NCI-H69 (cell line): ENCODE results near the gene CFAP44.
"Not testable (repeated sequence)": the region's sequence is repeated elsewhere in the genome, so short reads cannot be mapped to it uniquely, and the experiment has no call there.

Source experiments
- DNase-seq: peaks from one replicate; lab custom pipeline; 2025; lab: John Stamatoyannopoulos, UW

Gene CFAP44

GRCh38 chr3:113441051-113441770, at the start of gene CFAP44:
CFAP44 (minus strand) TSS chr3:113441493; CDS start chr3:113433664, 7,829 bp downstream.
- DNase-seq = no peak

- DNase-seq = no peak
Observed at GRCh38 chr3:113485161-113485609, 43.9 kb upstream of the CFAP44 start.

- DNase-seq = no peak
Observed at GRCh38 chr3:113468539-113468938, 27.2 kb upstream of the CFAP44 start.

- DNase-seq = no peak
Observed at GRCh38 chr3:113461488-113461887, 20.2 kb upstream of the CFAP44 start.

GRCh38 chr3:113458554-113458953, 17.3 kb upstream of the CFAP44 start:
- DNase-seq = not testable (repeated sequence)

GRCh38 chr3:113455446-113455845, 14.2 kb upstream of the CFAP44 start:
- no peak for DNase-seq

GRCh38 chr3:113454630-113455029, 13.3 kb upstream of the CFAP44 start:
- DNase-seq = no peak

- DNase-seq = no peak
Observed at GRCh38 chr3:113454057-113454456, 12.8 kb upstream of the CFAP44 start.

- no peak for DNase-seq
Observed at GRCh38 chr3:113450911-113451310, 9.6 kb upstream of the CFAP44 start.

GRCh38 chr3:113439606-113440005, 1.7 kb downstream of the CFAP44 start:
- DNase-seq = peak; percentile 12

GRCh38 chr3:113438224-113438623, 3.1 kb downstream of the CFAP44 start:
- no peak for DNase-seq

GRCh38 chr3:113437411-113437810, 3.9 kb downstream of the CFAP44 start:
- DNase-seq = no peak

- DNase-seq = no peak
Observed at GRCh38 chr3:113436809-113437208, 4.5 kb downstream of the CFAP44 start.

GRCh38 chr3:113431811-113432210, 9.5 kb downstream of the CFAP44 start:
- DNase-seq = no peak

GRCh38 chr3:113428581-113428980, 12.7 kb downstream of the CFAP44 start:
- no peak for DNase-seq

GRCh38 chr3:113423699-113424098, 17.6 kb downstream of the CFAP44 start:
- no peak for DNase-seq

GRCh38 chr3:113421082-113421481, 20.2 kb downstream of the CFAP44 start:
- DNase-seq = no peak

GRCh38 chr3:113409676-113410075, 31.6 kb downstream of the CFAP44 start:
- no peak for DNase-seq

- DNase-seq = no peak
Observed at GRCh38 chr3:113405180-113405579, 36.1 kb downstream of the CFAP44 start.

GRCh38 chr3:113404637-113405036, 36.7 kb downstream of the CFAP44 start:
- no peak for DNase-seq
